Chondrocyte (in vitro differentiated cells): ENCODE measurements around the gene RFX6. TPM values are rescaled to one million over a fixed set of nuclear protein-coding genes. Genes with fewer than 3 reads are reported as not detected.

Experiments used
- DNase-seq: peaks from one replicate; pipeline ENCODE4 v3.0.0; 2021; ENCODE audit warnings: mixed read lengths, low spot score
- H3K27ac Mint-ChIP-seq: one replicate; pipeline ENCODE4 v1.8.0; 2021; ENCODE audit warnings: mild to moderate bottlenecking, moderate library complexity, mixed read lengths; ENCODE audit not compliant: unreplicated experiment
- H3K27me3 Mint-ChIP-seq: 2 replicates; pipeline ENCODE4 v1.8.0; 2021; ENCODE audit warnings: low read depth, mixed read lengths
- H3K36me3 Mint-ChIP-seq: 2 replicates; pipeline ENCODE4 v1.8.0; 2021; ENCODE audit warnings: low read depth, mixed read lengths
- H3K4me1 Mint-ChIP-seq: 2 replicates; pipeline ENCODE4 v1.8.0; 2021; ENCODE audit warnings: low read depth, mild to moderate bottlenecking, mixed read lengths
- H3K4me3 Mint-ChIP-seq: one replicate; pipeline ENCODE4 v1.8.0; 2021; ENCODE audit warnings: mild to moderate bottlenecking, moderate library complexity, mixed read lengths; ENCODE audit not compliant: unreplicated experiment
- H3K9me3 Mint-ChIP-seq: 2 replicates; pipeline ENCODE4 v1.8.0; 2021; ENCODE audit warnings: low read depth, mixed read lengths
- total RNA-seq: library from RNA; stranded (reverse); gene quantifications from 3 replicates; pipeline ENCODE4 v1.2.1, GENCODE V29; 2021
- TF ChIP-seq, protein P1 (sequence below): fragments of 200-600 bp; sonication (generic); IDR thresholded peaks from 2 replicates; pipeline ENCODE4 v1.5.0; 2021; ENCODE audit warnings: antibody characterized with exemption, mild to moderate bottlenecking, moderate library complexity

The RFX6 gene
- total RNA-seq, 1 donor from 2014 or later: not detected

- Mint-ChIP-seq H3K9me3 (peaks cover under 1% of the 10 kb centered on the region), H3K27ac (no peak overlapping the region), H3K4me3 (no peak overlapping the region), H3K27me3 (peaks cover 20% of the 10 kb centered on the region), H3K4me1 (no peaks in the 10 kb centered on the region), H3K36me3 (no peaks in the 10 kb centered on the region)
- TF ChIP-seq, protein P1, sequence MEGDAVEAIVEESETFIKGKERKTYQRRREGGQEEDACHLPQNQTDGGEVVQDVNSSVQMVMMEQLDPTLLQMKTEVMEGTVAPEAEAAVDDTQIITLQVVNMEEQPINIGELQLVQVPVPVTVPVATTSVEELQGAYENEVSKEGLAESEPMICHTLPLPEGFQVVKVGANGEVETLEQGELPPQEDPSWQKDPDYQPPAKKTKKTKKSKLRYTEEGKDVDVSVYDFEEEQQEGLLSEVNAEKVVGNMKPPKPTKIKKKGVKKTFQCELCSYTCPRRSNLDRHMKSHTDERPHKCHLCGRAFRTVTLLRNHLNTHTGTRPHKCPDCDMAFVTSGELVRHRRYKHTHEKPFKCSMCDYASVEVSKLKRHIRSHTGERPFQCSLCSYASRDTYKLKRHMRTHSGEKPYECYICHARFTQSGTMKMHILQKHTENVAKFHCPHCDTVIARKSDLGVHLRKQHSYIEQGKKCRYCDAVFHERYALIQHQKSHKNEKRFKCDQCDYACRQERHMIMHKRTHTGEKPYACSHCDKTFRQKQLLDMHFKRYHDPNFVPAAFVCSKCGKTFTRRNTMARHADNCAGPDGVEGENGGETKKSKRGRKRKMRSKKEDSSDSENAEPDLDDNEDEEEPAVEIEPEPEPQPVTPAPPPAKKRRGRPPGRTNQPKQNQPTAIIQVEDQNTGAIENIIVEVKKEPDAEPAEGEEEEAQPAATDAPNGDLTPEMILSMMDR: no peak
- no peak for DNase-seq
Measured at GRCh38 chr6:116840091-116840490, 37.0 kb upstream of the RFX6 start.

DNA sequence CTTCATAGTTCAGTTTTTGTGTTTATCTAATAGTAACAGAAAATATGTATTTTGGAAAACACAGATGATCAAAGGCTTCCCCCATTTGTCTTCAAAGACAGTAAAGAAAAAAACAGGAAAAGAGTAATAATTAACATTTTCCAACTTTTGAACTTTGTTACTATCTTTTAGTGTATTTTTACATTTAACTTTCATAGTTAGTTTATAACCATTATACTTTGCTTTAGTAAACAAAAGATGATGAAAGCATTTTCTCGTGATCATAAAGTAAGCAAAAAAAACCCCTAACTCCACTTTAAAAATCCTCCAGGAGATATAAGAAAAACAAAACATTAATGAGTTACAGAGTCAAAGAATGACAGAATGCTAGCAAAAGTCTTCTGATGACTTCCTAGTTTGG lies 34.6 kb upstream of the RFX6 start:
- Mint-ChIP-seq H3K4me3 (no peak overlapping the region), H3K27ac (no peak overlapping the region), H3K4me1 (no peaks in the 10 kb centered on the region), H3K9me3 (peaks cover 3% of the 10 kb centered on the region), H3K27me3 (peaks cover 19% of the 10 kb centered on the region), H3K36me3 (no peaks in the 10 kb centered on the region)
- TF ChIP-seq, protein P1: no peak
- DNase-seq: no peak

DNA sequence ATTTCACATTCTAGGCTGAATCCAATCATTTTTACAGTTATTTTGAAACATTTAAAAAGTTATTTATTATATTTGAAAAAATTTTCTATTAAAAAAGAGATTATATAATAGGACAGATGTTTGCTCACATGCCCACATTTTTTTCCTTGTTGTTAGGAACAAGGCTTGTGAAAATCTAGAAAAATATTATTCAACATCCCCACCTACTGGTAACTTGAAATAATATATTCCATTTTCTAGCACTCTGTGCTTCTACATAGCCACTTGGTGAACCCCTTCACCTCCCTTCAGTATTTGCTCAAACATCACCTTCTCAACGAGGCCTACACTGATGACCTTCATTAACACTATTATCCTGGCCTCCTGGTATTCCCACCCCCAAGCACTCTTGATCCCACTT lies 29.8 kb upstream of the RFX6 start:
- H3K27me3 Mint-ChIP-seq: peaks cover 35% of the 10 kb centered on the region
- DNase-seq: no peak
- TF ChIP-seq, protein P1: peak; percentile 80
- no peaks in the 10 kb centered on the region for H3K4me1 Mint-ChIP-seq
- no peaks in the 10 kb centered on the region for H3K36me3 Mint-ChIP-seq
- no peak overlapping the region for H3K27ac Mint-ChIP-seq
- no peak overlapping the region for H3K4me3 Mint-ChIP-seq
- peaks cover 7% of the 10 kb centered on the region for H3K9me3 Mint-ChIP-seq

DNA sequence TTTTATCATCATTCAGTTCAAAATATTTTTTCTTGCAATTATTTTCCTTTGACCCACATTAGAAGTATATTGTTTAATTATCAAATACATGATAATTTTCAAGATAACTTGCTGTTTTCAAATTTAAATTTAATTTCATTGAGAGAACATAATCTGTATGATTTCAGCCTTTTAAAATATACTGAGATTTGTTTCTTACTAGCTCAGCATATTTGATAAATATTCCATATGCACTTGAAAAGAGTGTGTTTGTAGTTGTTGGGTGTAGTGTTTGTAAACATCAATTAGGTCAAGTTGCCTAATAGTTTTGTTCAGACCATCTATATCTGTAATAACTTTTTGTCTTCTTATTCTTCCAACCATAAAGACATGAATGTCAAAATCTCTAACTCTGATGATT lies 19.0 kb upstream of the RFX6 start:
- Mint-ChIP-seq H3K4me1 (no peaks in the 10 kb centered on the region), H3K36me3 (no peaks in the 10 kb centered on the region), H3K4me3 (no peak overlapping the region), H3K27me3 (peaks cover 5% of the 10 kb centered on the region), H3K27ac (no peak overlapping the region), H3K9me3 (peaks cover 39% of the 10 kb centered on the region)
- TF ChIP-seq, protein P1: no peak
- DNase-seq: no peak

- Mint-ChIP-seq H3K36me3 (no peaks in the 10 kb centered on the region), H3K9me3 (peaks cover 30% of the 10 kb centered on the region), H3K27ac (no peak overlapping the region), H3K4me3 (no peak overlapping the region), H3K27me3 (peaks cover 5% of the 10 kb centered on the region), H3K4me1 (no peaks in the 10 kb centered on the region)
- TF ChIP-seq, protein P1: no peak
- DNase-seq: no peak
Measured at GRCh38 chr6:116859264-116859663, 17.8 kb upstream of the RFX6 start.
